Fibroblast of lung (primary cell): ENCODE data around the gene ANKS1B.

Source experiments
- EZH2 ChIP-seq: IDR thresholded peaks from 2 replicates; pipeline ENCODE4 v1.5.1; 2012; ENCODE audit warnings: low read length, control low read depth, mild to moderate bottlenecking; ENCODE audit errors: missing control alignments
- TF ChIP-seq, protein P1 (sequence below), 2 donors: IDR thresholded peaks in 1 of 2; conservative IDR thresholded peaks in 1 of 2; 1 replicate in 1 of 2; 2 replicates in 1 of 2; pipeline ENCODE4 v1.5.1; 2011 to 2012; ENCODE audit warnings: low read length in 2 of 2, control low read depth in 1 of 2, inconsistent platforms in 1 of 2, low read depth in 1 of 2, mild to moderate bottlenecking in 1 of 2

DNA sequence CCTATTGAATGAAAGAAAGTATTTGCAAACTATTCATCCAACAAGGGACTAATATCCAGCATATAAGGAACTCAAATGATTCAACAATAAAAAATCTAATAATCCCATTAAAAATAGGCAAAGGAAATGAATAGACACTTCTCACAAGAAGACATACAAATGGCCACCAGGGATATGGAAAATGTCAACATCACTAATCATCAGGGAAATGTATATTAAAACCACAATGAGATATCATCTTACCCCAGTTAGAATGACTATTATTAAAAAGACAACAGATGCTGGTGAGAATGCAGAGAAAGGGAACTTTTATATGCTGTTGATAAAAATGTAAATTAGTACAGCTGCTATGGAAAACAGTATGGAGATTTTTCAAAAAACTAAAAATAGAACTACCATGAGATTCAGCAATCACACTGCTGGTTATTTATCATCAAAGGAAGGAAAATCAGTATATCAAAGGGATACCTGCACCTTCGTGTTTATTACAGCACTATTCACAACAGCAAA is 247.9 kb downstream of the ANKS1B start:
- TF ChIP-seq, protein P1, sequence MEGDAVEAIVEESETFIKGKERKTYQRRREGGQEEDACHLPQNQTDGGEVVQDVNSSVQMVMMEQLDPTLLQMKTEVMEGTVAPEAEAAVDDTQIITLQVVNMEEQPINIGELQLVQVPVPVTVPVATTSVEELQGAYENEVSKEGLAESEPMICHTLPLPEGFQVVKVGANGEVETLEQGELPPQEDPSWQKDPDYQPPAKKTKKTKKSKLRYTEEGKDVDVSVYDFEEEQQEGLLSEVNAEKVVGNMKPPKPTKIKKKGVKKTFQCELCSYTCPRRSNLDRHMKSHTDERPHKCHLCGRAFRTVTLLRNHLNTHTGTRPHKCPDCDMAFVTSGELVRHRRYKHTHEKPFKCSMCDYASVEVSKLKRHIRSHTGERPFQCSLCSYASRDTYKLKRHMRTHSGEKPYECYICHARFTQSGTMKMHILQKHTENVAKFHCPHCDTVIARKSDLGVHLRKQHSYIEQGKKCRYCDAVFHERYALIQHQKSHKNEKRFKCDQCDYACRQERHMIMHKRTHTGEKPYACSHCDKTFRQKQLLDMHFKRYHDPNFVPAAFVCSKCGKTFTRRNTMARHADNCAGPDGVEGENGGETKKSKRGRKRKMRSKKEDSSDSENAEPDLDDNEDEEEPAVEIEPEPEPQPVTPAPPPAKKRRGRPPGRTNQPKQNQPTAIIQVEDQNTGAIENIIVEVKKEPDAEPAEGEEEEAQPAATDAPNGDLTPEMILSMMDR (conservative IDR thresholded peaks at IDR 0.05 in 1 of 2, IDR thresholded peaks at IDR 0.05 in 1 of 2; ENCODE audit: low read depth in 1 of 2, low read length in 2 of 2): no peak
- no peak for TF ChIP-seq EZH2
